Endodermal cell (in vitro differentiated cells): Measurements from ENCODE around the gene CDKL5. TPM values are rescaled to one million over a fixed set of nuclear protein-coding genes. Genes with fewer than 3 reads are reported as not detected.

Experiments used
- DNase-seq: peaks from one replicate; pipeline ENCODE4 v3.0.0-alpha.2; 2017
- H3K27ac ChIP-seq: 2 replicates; pipeline ENCODE4 v1.5.1; 2013; ENCODE audit warnings: mild to moderate bottlenecking, low read depth, low read length, moderate library complexity
- H3K27me3 ChIP-seq: 2 replicates; pipeline ENCODE4 v1.6.1; 2013; ENCODE audit warnings: mild to moderate bottlenecking, low read length, moderate library complexity; ENCODE audit not compliant: insufficient read depth, control insufficient read depth, poor library complexity, severe bottlenecking
- H3K36me3 ChIP-seq: 2 replicates; pipeline ENCODE4 v1.7.0; 2013; ENCODE audit warnings: mild to moderate bottlenecking, low read length, moderate library complexity; ENCODE audit not compliant: control insufficient read depth, insufficient read depth
- H3K4me1 ChIP-seq: one replicate; pipeline ENCODE4 v1.7.0; 2013; ENCODE audit warnings: low read length; ENCODE audit not compliant: control insufficient read depth, insufficient read depth
- H3K4me3 ChIP-seq: 2 replicates; pipeline ENCODE4 v1.5.1; 2013; ENCODE audit warnings: mild to moderate bottlenecking, low read length, moderate library complexity
- H3K9ac ChIP-seq: 2 replicates; pipeline ENCODE4 v1.6.1; 2013; ENCODE audit warnings: mild to moderate bottlenecking, low read length, moderate library complexity; ENCODE audit not compliant: poor library complexity, severe bottlenecking; ENCODE audit errors: extremely low read depth
- H3K9me3 ChIP-seq: 2 replicates; pipeline ENCODE4 v1.6.1; 2013; ENCODE audit warnings: mild to moderate bottlenecking, low read length, moderate library complexity; ENCODE audit not compliant: control insufficient read depth
- H3K27ac Mint-ChIP-seq: 2 replicates; pipeline ENCODE4 v1.8.0; 2020; ENCODE audit warnings: mixed read lengths
- H3K27me3 Mint-ChIP-seq: 2 replicates; pipeline ENCODE4 v1.8.0; 2021; ENCODE audit warnings: mild to moderate bottlenecking, mixed read lengths; ENCODE audit not compliant: insufficient read depth
- H3K36me3 Mint-ChIP-seq: 2 replicates; pipeline ENCODE4 v1.8.0; 2020; ENCODE audit warnings: low read depth, mixed read lengths
- H3K4me1 Mint-ChIP-seq: 2 replicates; pipeline ENCODE4 v1.8.0; 2020; ENCODE audit warnings: mixed read lengths
- H3K4me3 Mint-ChIP-seq: 2 replicates; pipeline ENCODE4 v1.8.0; 2020; ENCODE audit warnings: mild to moderate bottlenecking, moderate library complexity, mixed read lengths
- H3K9me3 Mint-ChIP-seq: 2 replicates; pipeline ENCODE4 v1.8.0; 2020; ENCODE audit warnings: mild to moderate bottlenecking, mixed read lengths
- WGBS, 2 experiments: methylation state at CpG; one replicate each; pipeline versions ENCODE4 v1.1.5 to v1.1.7; 2013; ENCODE audit warnings: missing lambda C conversion rate in 2 of 2, mixed read lengths in 1 of 2; ENCODE audit not compliant: insufficient coverage in 1 of 2, insufficient read length in 1 of 2; 5-methylcytosine and 5-hydroxymethylcytosine counted together
- total RNA-seq, 2 donors: library from RNA; stranded (reverse); fragmentation: NEBNext Ultra II Directional in 1 of 2; extraction: Animal tissue kit (Norgen Biotek cat#: 25700) in 1 of 2; gene quantifications; 2 replicates in 1 of 2; 3 replicates in 1 of 2; pipeline ENCODE4 v1.2.1, GENCODE V29; 2021
- TF ChIP-seq, protein P1 (sequence below): fragments of 200-600 bp; sonication (generic); conservative IDR thresholded peaks from 2 replicates; pipeline ENCODE4 v1.5.0; 2021; ENCODE audit warnings: antibody characterized with exemption, mild to moderate bottlenecking

The CDKL5 gene
- total RNA-seq, 2 donors from 2014 or later = 18.2 to 19.3 TPM

DNA sequence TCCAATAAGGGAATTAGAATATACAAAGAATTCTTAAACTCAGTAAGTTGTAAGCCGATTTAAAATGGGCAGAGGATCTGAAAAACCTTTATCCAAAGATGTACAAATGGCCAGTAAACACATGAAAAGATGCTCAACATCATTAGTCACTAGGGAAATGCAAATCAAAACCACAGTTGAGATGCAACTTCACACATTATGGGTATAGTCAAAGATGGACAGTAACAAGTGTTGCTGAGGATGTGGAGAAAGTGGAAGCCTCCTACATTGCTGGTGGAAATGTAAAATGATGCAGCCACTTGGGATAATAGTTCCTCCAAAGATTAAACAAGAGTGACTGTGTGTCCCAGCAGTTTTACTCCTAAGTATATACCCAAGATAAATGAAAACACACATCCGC, 213.9 kb downstream of the CDKL5 start:
- Mint-ChIP-seq H3K36me3 (peaks cover 25% of the 10 kb centered on the region), H3K27ac (no peak overlapping the region), H3K9me3 (peaks cover 63% of the 10 kb centered on the region), H3K4me1 (peaks cover 6% of the 10 kb centered on the region), H3K27me3 (no peaks in the 10 kb centered on the region), H3K4me3 (no peak overlapping the region)
- no peak overlapping the region for H3K27ac ChIP-seq
- peaks cover 12% of the 10 kb centered on the region for H3K36me3 ChIP-seq
- no peak overlapping the region for H3K9ac ChIP-seq
- 100% methylated on average over 1 of the region's 2 CpGs; no CpG with 5 or more reads in 1 of the 2 experiments for WGBS, 2 experiments
- TF ChIP-seq, protein P1, sequence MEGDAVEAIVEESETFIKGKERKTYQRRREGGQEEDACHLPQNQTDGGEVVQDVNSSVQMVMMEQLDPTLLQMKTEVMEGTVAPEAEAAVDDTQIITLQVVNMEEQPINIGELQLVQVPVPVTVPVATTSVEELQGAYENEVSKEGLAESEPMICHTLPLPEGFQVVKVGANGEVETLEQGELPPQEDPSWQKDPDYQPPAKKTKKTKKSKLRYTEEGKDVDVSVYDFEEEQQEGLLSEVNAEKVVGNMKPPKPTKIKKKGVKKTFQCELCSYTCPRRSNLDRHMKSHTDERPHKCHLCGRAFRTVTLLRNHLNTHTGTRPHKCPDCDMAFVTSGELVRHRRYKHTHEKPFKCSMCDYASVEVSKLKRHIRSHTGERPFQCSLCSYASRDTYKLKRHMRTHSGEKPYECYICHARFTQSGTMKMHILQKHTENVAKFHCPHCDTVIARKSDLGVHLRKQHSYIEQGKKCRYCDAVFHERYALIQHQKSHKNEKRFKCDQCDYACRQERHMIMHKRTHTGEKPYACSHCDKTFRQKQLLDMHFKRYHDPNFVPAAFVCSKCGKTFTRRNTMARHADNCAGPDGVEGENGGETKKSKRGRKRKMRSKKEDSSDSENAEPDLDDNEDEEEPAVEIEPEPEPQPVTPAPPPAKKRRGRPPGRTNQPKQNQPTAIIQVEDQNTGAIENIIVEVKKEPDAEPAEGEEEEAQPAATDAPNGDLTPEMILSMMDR = no peak
- peaks cover 11% of the 10 kb centered on the region for H3K9me3 ChIP-seq
- DNase-seq = no peak
- H3K4me1 ChIP-seq = no peaks in the 10 kb centered on the region
- no peak overlapping the region for H3K4me3 ChIP-seq
- H3K27me3 ChIP-seq = no peaks in the 10 kb centered on the region

DNA sequence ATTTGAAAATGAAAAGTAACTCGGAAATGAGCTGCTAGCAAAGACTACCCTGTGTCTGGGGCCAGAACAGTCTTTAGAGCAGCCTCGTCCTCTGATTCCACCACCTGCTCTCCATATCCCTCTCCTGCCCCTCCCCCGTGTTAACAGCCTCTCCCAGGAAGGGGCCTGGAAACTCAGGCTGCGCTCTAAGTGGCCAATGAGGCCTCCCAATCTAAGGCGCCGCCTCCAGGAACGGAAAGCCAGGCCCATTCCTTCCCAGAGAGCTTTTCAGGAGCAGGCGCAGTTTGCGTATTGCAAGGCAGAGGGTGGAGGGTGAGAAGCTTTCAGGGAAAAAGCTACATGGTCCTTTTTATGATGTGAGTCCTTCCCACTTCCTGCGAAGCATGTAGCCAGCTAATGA, 215.3 kb downstream of the CDKL5 start:
- Histone ChIP-seq H3K4me1 (no peaks in the 10 kb centered on the region), H3K27me3 (no peaks in the 10 kb centered on the region), H3K4me3 (no peak overlapping the region), H3K27ac (no peak overlapping the region), H3K36me3 (peaks cover 4% of the 10 kb centered on the region), H3K9ac (no peak overlapping the region), H3K9me3 (peaks cover 3% of the 10 kb centered on the region)
- no peak overlapping the region for H3K4me3 Mint-ChIP-seq
- peaks cover 59% of the 10 kb centered on the region for H3K9me3 Mint-ChIP-seq
- H3K4me1 Mint-ChIP-seq = peaks cover 6% of the 10 kb centered on the region
- peak; percentile 88 for DNase-seq
- peaks cover 6% of the 10 kb centered on the region for H3K27me3 Mint-ChIP-seq
- peaks cover 14% of the 10 kb centered on the region for H3K36me3 Mint-ChIP-seq
- TF ChIP-seq, protein P1 = no peak
- no peak overlapping the region for H3K27ac Mint-ChIP-seq
- 61 to 90% methylated on average over 2 to 10 of the region's 10 CpGs for WGBS, 2 experiments

DNA sequence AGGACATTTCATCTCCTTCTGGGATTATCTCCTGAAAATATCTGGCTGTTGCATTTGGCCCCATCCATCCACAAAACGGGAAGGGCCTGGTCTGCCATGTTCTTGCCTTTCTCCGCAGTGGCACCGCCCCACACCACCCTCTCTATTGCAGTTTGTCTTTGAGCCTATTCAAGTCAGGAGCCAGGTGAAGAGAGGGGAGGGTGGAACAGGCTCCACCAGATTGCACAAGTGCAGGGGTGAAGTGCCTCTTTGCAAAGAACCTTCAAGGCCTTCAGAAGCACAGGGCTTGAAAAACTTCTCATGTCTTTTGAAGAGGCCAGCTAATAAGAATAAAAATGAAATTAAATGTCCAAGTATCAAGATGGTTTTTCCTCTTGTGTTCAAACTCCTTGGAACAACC, 217.8 kb downstream of the CDKL5 start:
- H3K27ac ChIP-seq = no peak overlapping the region
- no peak overlapping the region for H3K4me3 ChIP-seq
- H3K27me3 ChIP-seq = no peaks in the 10 kb centered on the region
- H3K9me3 ChIP-seq = no peaks in the 10 kb centered on the region
- Mint-ChIP-seq H3K4me3 (no peak overlapping the region), H3K36me3 (peaks cover 2% of the 10 kb centered on the region), H3K27me3 (peaks cover 8% of the 10 kb centered on the region), H3K27ac (no peak overlapping the region), H3K4me1 (peaks cover 6% of the 10 kb centered on the region), H3K9me3 (peaks cover 59% of the 10 kb centered on the region)
- TF ChIP-seq, protein P1 = no peak
- DNase-seq = peak; percentile 23
- 96 to 100% methylated on average over 1 to 3 of the region's 3 CpGs for WGBS, 2 experiments
- H3K9ac ChIP-seq = no peak overlapping the region
- H3K4me1 ChIP-seq = no peaks in the 10 kb centered on the region
- H3K36me3 ChIP-seq = no peaks in the 10 kb centered on the region
